ENCODE data around the gene MAP3K2.

MAP3K2 gene

DNA sequence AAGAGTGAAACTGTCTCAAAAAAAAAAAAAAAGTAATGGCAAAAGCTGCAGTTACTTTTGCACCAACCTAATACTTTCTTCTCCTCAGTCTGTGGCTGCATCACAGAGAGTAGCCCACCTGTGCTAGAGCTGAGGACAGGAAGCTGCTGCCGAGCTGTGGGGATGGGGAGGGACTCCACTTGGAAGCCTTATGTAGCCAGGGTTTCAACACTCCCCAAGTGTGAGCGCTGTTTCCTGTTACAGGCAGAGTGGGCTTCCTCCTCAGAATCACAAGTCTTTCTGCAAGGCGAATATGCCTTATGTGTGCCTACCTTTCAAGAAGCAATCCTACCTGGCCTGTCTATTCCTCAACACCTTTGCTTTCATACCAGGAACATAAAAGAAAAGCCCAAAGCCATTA, 131.4 kb downstream of the MAP3K2 start:
- H3K4me1 ChIP-seq (ENCODE audit: control insufficient read depth, insufficient read depth, low read length, poor library complexity, severe bottlenecking): peaks cover 20% of the 10 kb centered on the region
- peak overlapping the region; percentile 44 for H3K27ac ChIP-seq (ENCODE audit: low read depth, low read length, severe bottlenecking)
- no peaks in the 10 kb centered on the region for H3K9me3 ChIP-seq (ENCODE audit: control insufficient read depth, low read length)
- H3K36me3 ChIP-seq (ENCODE audit: control insufficient read depth, insufficient read depth, low read length): peaks cover 62% of the 10 kb centered on the region
- 91 to 100% methylated on average over 3 of the region's 3 CpGs for whole genome bisulfite sequencing, 2 experiments (ENCODE audit: insufficient coverage in 2 of 2)
- H3K4me3 ChIP-seq (ENCODE audit: extremely low read depth, insufficient read depth, low read length, poor library complexity, severe bottlenecking): no peak overlapping the region

DNA sequence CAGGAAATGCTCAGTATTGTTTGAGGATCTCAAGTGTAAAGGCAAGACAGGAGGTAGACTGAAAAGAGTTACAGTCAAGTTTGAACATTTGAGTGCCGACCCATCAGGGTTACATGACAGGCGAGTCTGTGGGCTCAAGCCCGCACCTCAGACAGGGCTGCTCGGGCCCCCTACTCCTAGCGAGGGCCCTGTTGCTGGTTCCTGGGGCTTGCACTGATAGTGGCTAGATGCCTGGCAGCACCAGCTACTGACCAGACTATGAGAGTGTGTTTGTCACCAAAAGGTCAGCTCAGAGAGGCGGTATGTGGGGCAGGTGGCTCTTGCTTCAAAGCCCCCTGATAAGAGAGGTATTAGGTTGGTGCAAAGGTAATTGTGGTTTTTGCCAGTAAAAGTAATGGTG, 132.1 kb downstream of the MAP3K2 start:
- H3K9me3 ChIP-seq (ENCODE audit: control insufficient read depth, low read length): no peaks in the 10 kb centered on the region
- peaks cover 20% of the 10 kb centered on the region for H3K4me1 ChIP-seq (ENCODE audit: control insufficient read depth, insufficient read depth, low read length, poor library complexity, severe bottlenecking)
- peak overlapping the region; percentile 76 for H3K27ac ChIP-seq (ENCODE audit: low read depth, low read length, severe bottlenecking)
- no peak overlapping the region for H3K4me3 ChIP-seq (ENCODE audit: extremely low read depth, insufficient read depth, low read length, poor library complexity, severe bottlenecking)
- 89 to 98% methylated on average over 6 of the region's 6 CpGs for WGBS, 2 experiments (ENCODE audit: insufficient coverage in 2 of 2)
- peaks cover 56% of the 10 kb centered on the region for H3K36me3 ChIP-seq (ENCODE audit: control insufficient read depth, insufficient read depth, low read length)

DNA sequence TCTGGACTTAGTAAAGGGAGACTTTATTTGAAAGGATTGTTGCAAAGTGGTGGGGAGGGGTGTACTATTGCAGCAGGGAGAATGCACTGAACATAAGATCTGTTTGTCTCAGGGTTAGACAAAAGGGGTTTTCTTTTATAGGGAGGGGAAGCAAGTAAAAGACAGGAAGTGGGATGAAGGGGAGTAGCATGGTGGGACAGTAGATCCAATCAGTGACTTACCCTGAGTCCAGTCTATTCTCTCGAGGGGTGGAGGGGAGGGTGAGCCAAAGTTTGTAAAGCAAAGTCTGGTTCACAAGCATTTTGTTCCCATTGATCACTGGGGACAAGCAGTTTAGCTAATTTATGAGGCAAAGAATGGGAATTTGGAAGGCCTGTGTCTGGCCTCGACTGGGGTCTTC, 132.6 kb downstream of the MAP3K2 start:
- WGBS, 2 experiments (ENCODE audit: insufficient coverage in 2 of 2): 79 to 90% methylated on average over 1 to 2 of the region's 2 CpGs
- no peak overlapping the region for H3K4me3 ChIP-seq (ENCODE audit: extremely low read depth, insufficient read depth, low read length, poor library complexity, severe bottlenecking)
- H3K4me1 ChIP-seq (ENCODE audit: control insufficient read depth, insufficient read depth, low read length, poor library complexity, severe bottlenecking): peaks cover 20% of the 10 kb centered on the region
- H3K9me3 ChIP-seq (ENCODE audit: control insufficient read depth, low read length): no peaks in the 10 kb centered on the region
- peak overlapping the region; percentile 76 for H3K27ac ChIP-seq (ENCODE audit: low read depth, low read length, severe bottlenecking)
- H3K36me3 ChIP-seq (ENCODE audit: control insufficient read depth, insufficient read depth, low read length): peaks cover 50% of the 10 kb centered on the region

DNA sequence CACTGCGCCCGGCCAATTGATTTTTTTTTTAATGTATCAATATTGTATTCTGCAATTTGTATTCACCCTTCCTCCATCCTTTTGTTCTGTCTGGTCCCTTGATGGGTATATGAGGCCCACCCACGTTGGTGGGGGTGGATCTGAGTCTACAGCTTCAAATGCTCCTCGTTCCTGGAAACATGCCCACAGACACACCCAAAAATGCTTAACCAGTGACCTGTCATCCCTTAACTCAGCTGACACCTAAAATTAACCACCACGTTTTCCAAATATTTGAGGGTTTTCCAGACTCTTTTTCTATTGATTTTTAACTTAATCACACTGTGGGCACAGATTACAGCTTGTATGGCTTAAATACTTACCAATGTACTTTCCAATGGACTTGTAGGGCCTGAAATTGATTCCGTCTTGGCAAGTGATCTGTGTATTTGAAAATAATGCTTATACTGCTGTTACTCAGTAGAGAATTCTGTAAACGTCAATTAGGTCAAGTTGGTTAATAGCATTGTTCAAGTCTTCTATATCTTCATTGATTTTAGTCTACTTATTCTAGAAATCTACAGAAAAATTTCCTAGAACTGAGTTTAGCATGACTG, 133.3 kb downstream of the MAP3K2 start:
- peaks cover 20% of the 10 kb centered on the region for H3K4me1 ChIP-seq (ENCODE audit: control insufficient read depth, insufficient read depth, low read length, poor library complexity, severe bottlenecking)
- H3K27ac ChIP-seq (ENCODE audit: low read depth, low read length, severe bottlenecking): peak overlapping the region; percentile 3
- H3K9me3 ChIP-seq (ENCODE audit: control insufficient read depth, low read length): no peaks in the 10 kb centered on the region
- WGBS, 2 experiments (ENCODE audit: insufficient coverage in 2 of 2): 82 to 83% methylated on average over 2 to 4 of the region's 7 CpGs
- H3K4me3 ChIP-seq (ENCODE audit: extremely low read depth, insufficient read depth, low read length, poor library complexity, severe bottlenecking): no peak overlapping the region
- peaks cover 44% of the 10 kb centered on the region for H3K36me3 ChIP-seq (ENCODE audit: control insufficient read depth, insufficient read depth, low read length)

Data from mesodermal cell (in vitro differentiated cells).